ACC112 (cell line): Measurements from ENCODE around the gene DPP9.

Experiments used
- H2AFZ ChIP-seq: fragments of 200-600 bp; sonication (generic); one replicate; pipeline ENCODE4 v1.6.0; 2017; ENCODE audit warnings: antibody characterized with exemption, low read length; ENCODE audit not compliant: unreplicated experiment
- H3K27ac ChIP-seq: fragments of 200-600 bp; sonication (generic); 2 replicates; pipeline ENCODE4 v1.5.1; 2014; ENCODE audit warnings: low read depth, mild to moderate bottlenecking, antibody characterized with exemption, low read length, moderate library complexity
- H3K27me3 ChIP-seq: fragments of 200-600 bp; sonication (generic); 2 replicates; pipeline ENCODE4 v1.6.1; 2014; ENCODE audit warnings: mild to moderate bottlenecking, antibody characterized with exemption, low read length, moderate library complexity, mixed read lengths; ENCODE audit not compliant: insufficient read depth
- H3K36me3 ChIP-seq: fragments of 200-600 bp; sonication (generic); 2 replicates; pipeline ENCODE4 v1.6.1; 2016; ENCODE audit warnings: mild to moderate bottlenecking, antibody characterized with exemption, low read length, moderate library complexity, mixed read lengths; ENCODE audit not compliant: insufficient read depth
- H3K4me1 ChIP-seq: fragments of 200-600 bp; sonication (generic); one replicate; pipeline ENCODE4 v1.6.1; 2016; ENCODE audit warnings: low read length, mixed read lengths; ENCODE audit not compliant: insufficient read depth, unreplicated experiment, control insufficient read depth
- H3K4me3 ChIP-seq: fragments of 200-600 bp; sonication (generic); 2 replicates; pipeline ENCODE4 v1.5.1; 2014; ENCODE audit warnings: mild to moderate bottlenecking, low read depth, low read length
- H3K79me2 ChIP-seq: fragments of 200-600 bp; sonication (generic); one replicate; pipeline ENCODE4 v1.6.0; 2016; ENCODE audit warnings: low read length; ENCODE audit not compliant: control insufficient read depth, unreplicated experiment, insufficient read depth

The DPP9 gene

DNA sequence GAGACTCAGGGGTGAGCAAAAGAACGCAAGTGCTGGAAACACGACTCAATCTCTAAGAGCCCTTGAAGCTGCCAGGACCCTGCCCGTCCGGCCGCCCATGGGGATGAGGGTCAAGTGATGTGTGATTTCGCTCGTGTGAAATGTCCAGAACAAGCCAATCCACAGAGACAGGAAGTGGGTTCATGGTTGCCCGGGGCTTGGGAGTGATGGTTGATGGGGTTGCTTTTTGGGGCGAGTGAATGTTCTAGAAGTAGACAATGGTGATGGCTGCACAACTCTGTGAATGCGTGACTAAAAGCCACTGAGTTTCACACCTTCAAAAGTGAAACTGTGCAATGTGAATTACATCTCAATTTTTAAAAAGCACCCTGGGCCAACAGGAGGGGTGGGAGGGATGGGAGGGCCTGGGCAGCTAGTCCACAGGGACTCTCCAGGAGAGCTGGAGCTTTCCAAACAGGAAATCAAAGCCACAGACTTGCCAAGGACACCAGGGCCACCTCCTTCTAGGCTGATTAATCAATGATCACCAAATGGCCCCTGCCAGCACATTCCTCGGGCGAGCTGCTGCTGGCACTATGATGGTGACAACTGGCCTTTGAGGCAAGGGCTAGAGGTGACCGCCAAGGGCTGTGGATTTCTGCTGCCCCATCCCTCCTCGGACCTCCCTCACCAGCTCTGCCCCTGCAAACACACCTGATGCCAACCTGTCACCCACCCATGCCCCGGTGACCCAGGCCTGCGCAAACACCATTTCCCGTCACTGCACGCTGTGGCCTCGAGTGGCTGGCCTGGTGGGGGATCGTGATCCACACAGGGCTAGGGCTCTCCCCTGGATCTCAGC is 14.0 kb downstream of the DPP9 start:
- peaks cover 48% of the 10 kb centered on the region for H3K4me1 ChIP-seq

DNA sequence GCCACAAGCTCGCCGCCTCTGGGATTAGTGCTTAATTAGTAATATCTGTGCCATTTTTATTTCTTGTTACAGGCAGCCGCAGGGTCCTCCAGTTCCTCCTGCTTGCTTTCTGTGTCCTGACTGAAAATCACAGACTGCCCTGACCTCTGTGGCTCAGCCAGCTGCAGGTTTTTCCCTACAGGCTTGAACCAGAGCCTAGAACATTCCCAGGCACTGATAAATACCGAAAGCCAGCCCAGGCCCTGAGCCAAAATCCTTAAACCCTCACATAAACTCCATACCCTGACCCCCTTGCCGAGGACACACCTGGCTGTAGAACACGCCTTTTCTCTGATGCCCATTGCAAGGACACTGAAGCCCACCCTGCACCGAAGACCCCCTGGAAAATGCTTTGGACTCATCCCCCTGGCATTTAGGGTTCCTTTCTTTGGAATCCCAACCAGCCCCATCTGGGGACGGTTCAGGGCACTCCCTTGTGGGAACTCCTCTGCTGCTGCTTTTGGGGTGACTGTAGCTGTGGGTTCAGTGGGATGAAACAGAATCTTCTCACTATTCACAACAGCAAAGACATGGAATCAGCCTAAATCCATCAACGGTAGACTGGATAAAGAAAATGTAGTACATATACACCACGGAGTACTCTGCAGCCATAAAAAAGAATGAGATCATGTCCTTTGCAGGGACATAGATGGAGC is 15.5 kb downstream of the DPP9 start:
- H3K27me3 ChIP-seq, result no peaks in the 10 kb centered on the region
- H3K27ac ChIP-seq, result peak overlapping the region; percentile 50
- peaks cover 35% of the 10 kb centered on the region for H3K4me1 ChIP-seq
- peaks cover 2% of the 10 kb centered on the region for H3K79me2 ChIP-seq
- no peak overlapping the region for H3K4me3 ChIP-seq
- no peak overlapping the region for H2AFZ ChIP-seq
- peaks cover 18% of the 10 kb centered on the region; the same call in 1 of the 2 replicates for H3K36me3 ChIP-seq

More for the DNA sequence above, 14.0 kb downstream of the DPP9 start:
- peak overlapping the region; percentile 36 for H3K27ac ChIP-seq
- no peaks in the 10 kb centered on the region for H3K27me3 ChIP-seq
- no peak overlapping the region for H3K4me3 ChIP-seq
- H3K36me3 ChIP-seq, result peaks cover 23% of the 10 kb centered on the region; the same call in 1 of the 2 replicates
- no peak overlapping the region for H2AFZ ChIP-seq
- peaks cover 2% of the 10 kb centered on the region for H3K79me2 ChIP-seq

GRCh38 chr19:4707322-4707721 is 16.3 kb downstream of the DPP9 start:
- no peak overlapping the region for H3K27ac ChIP-seq
- H3K4me3 ChIP-seq, result no peak overlapping the region
- peaks cover 29% of the 10 kb centered on the region for H3K4me1 ChIP-seq
- no peak overlapping the region for H2AFZ ChIP-seq
- H3K27me3 ChIP-seq, result no peaks in the 10 kb centered on the region
- peaks cover 11% of the 10 kb centered on the region; the same call in 1 of the 2 replicates for H3K36me3 ChIP-seq
- no peaks in the 10 kb centered on the region for H3K79me2 ChIP-seq

- H3K27me3 ChIP-seq, result no peaks in the 10 kb centered on the region
- H2AFZ ChIP-seq, result no peak overlapping the region
- no peaks in the 10 kb centered on the region for H3K79me2 ChIP-seq
- peaks cover 29% of the 10 kb centered on the region for H3K4me1 ChIP-seq
- peaks cover 2% of the 10 kb centered on the region; the same call in 1 of the 2 replicates for H3K36me3 ChIP-seq
- H3K4me3 ChIP-seq, result no peak overlapping the region
- peak overlapping the region; percentile 19; the same call in 1 of the 2 replicates for H3K27ac ChIP-seq
These were observed 18.1 kb downstream of the DPP9 start for GRCh38 chr19:4705413-4706131.

- Histone ChIP-seq H3K27me3 (no peaks in the 10 kb centered on the region), H3K79me2 (no peaks in the 10 kb centered on the region), H3K4me1 (peaks cover 17% of the 10 kb centered on the region), H2AFZ (no peak overlapping the region), H3K4me3 (no peak overlapping the region), H3K27ac (no peak overlapping the region), H3K36me3 (no peaks in the 10 kb centered on the region)
These were observed 19.3 kb downstream of the DPP9 start for GRCh38 chr19:4704317-4704673.

DNA sequence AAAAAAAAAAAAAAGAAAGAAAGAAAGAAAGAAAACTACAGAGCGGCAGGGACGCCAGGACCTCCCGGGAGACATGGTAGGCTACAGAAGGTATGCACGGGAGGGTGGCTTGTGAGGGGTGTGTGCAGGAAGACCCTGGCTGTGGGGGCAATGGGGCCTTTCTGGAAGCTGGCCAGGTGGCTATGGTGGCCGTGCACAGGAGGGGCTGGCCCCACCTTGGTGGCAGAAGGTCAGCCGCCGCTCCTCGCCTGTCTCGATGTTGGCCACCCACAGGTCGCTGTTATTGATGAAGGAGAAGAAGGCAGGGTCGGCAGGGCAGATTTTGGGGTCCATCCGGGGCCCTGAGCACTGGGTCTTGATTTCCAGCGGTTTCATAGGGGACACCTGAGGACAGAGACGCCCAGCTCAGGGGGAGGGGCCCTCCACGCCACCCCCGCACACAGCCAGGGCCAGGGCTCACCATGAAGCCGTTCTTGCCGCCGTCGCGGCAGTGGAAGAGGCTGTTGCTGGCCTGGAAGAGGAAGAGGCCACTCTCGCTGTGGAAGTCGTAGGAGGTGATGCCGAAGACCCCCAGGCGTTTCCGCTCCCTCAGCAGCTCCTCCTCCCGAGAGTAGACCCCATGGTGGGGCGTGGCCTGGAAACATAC is 19.8 kb downstream of the DPP9 start:
- Histone ChIP-seq H3K4me3 (no peak overlapping the region), H3K4me1 (peaks cover 12% of the 10 kb centered on the region), H3K79me2 (no peaks in the 10 kb centered on the region), H3K27me3 (no peaks in the 10 kb centered on the region), H2AFZ (no peak overlapping the region), H3K36me3 (no peaks in the 10 kb centered on the region), H3K27ac (no peak overlapping the region)

- Histone ChIP-seq H3K27me3 (no peaks in the 10 kb centered on the region), H3K4me3 (no peak overlapping the region), H3K79me2 (no peaks in the 10 kb centered on the region), H2AFZ (no peak overlapping the region), H3K4me1 (peaks cover 1% of the 10 kb centered on the region), H3K36me3 (no peaks in the 10 kb centered on the region), H3K27ac (no peak overlapping the region)
These were observed 20.9 kb downstream of the DPP9 start for GRCh38 chr19:4702764-4703163.

- H2AFZ ChIP-seq, result no peak overlapping the region
- peaks cover 8% of the 10 kb centered on the region for H3K4me1 ChIP-seq
- no peaks in the 10 kb centered on the region for H3K36me3 ChIP-seq
- no peaks in the 10 kb centered on the region for H3K27me3 ChIP-seq
- no peak overlapping the region for H3K27ac ChIP-seq
- H3K79me2 ChIP-seq, result no peaks in the 10 kb centered on the region
- no peak overlapping the region for H3K4me3 ChIP-seq
These were observed 22.1 kb downstream of the DPP9 start for GRCh38 chr19:4701557-4701956.

DNA sequence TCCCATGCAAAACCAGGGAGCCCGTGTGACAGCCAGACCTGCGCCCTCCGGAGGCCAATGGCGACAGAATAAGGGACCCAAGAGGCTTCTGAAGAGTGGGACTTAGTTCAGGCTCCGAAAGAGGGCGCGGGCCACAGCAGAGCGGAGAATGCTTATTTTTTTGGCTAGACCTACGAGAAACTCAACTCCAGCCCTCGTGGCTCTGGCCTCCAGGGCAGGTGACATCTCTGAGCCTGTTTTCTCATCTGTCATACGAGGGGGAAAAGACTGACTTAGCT is 23.0 kb downstream of the DPP9 start:
- Histone ChIP-seq H3K4me3 (no peak overlapping the region), H3K27ac (no peak overlapping the region), H3K36me3 (no peaks in the 10 kb centered on the region), H3K79me2 (no peaks in the 10 kb centered on the region), H3K4me1 (peaks cover 12% of the 10 kb centered on the region), H3K27me3 (no peaks in the 10 kb centered on the region), H2AFZ (no peak overlapping the region)

- H3K4me3 ChIP-seq, result no peak overlapping the region
- H2AFZ ChIP-seq, result no peak overlapping the region
- peaks cover 12% of the 10 kb centered on the region for H3K4me1 ChIP-seq
- no peak overlapping the region for H3K27ac ChIP-seq
- H3K36me3 ChIP-seq, result no peaks in the 10 kb centered on the region
- H3K27me3 ChIP-seq, result no peaks in the 10 kb centered on the region
- H3K79me2 ChIP-seq, result no peaks in the 10 kb centered on the region
These were observed 23.6 kb downstream of the DPP9 start for GRCh38 chr19:4699826-4700692.
